Endothelial cell of umbilical vein (primary cell): ENCODE measurements around the gene CD300C. TPM values are rescaled to one million over a fixed set of nuclear protein-coding genes. Genes with fewer than 3 reads are reported as not detected.

ENCODE experiments used
- BruUV-seq: library from RNA; stranded (reverse); fragments of 400-500 nt; replicated peaks from 2 replicates; lab custom pipeline; 2021; lab: Mats Ljungman, UMichigan
- CTCF ChIA-PET: fragments of 300-600, 350-600 bp; sonication (Branson Sonifier 250); formaldehyde crosslinking; loops from one replicate; lab custom pipeline; 2021; ENCODE audit warnings: antibody characterized with exemption, inconsistent platforms; lab: Charles Lee
- POLR2A ChIA-PET: fragments of 300-600, 350-600 bp; sonication (Branson Sonifier 250); formaldehyde crosslinking; loops from one replicate; lab custom pipeline; 2021; ENCODE audit warnings: antibody characterized with exemption, inconsistent platforms; lab: Charles Lee
- DNase-seq: peaks from one replicate; pipeline ENCODE4 v3.0.0-alpha.2; 2011; ENCODE audit warnings: low read depth, low spot score
- FAIRE-seq: peaks from 2 replicates; lab custom pipeline; 2011; peaks lifted over from hg19 to GRCh38; lab: Jason Lieb, UNC
- H2AFZ ChIP-seq: 2 replicates; pipeline ENCODE4 v1.6.0; 2012; ENCODE audit warnings: low read depth, low read length, control low read depth, inconsistent platforms
- H3K27ac ChIP-seq: 2 replicates; pipeline ENCODE4 v1.5.1; 2011; ENCODE audit warnings: low read depth, mild to moderate bottlenecking, control low read depth, low read length, moderate library complexity; ENCODE audit not compliant: insufficient read depth
- H3K27me3 ChIP-seq, 2 experiments: 2 replicates each; pipeline versions ENCODE4 v1.6.0 to v1.6.1; 2011; ENCODE audit warnings: low read length in 2 of 2, mixed read lengths in 1 of 2; ENCODE audit not compliant: control insufficient read depth in 2 of 2, insufficient read depth in 2 of 2
- H3K36me3 ChIP-seq, 2 experiments: 2 replicates in 1 of 2; 3 replicates in 1 of 2; pipeline ENCODE4 v1.5.1; 2011; ENCODE audit warnings: low read length in 2 of 2, mild to moderate bottlenecking in 1 of 2, moderate library complexity in 1 of 2; ENCODE audit not compliant: control insufficient read depth in 2 of 2, insufficient read depth in 2 of 2; ENCODE audit errors: extremely low read depth in 1 of 2
- H3K4me1 ChIP-seq: 3 replicates; pipeline ENCODE4 v1.5.1; 2011; ENCODE audit warnings: mild to moderate bottlenecking, low read length; ENCODE audit not compliant: control insufficient read depth, insufficient read depth; ENCODE audit errors: extremely low read depth
- H3K4me2 ChIP-seq: 2 replicates; pipeline ENCODE4 v1.6.1; 2011; ENCODE audit warnings: low read length, control low read depth, mixed read lengths; ENCODE audit not compliant: insufficient read depth
- H3K4me3 ChIP-seq, 3 experiments: fragments of 200-600 bp in 1 of 3; sonication (generic), shearing (Covaris generic) in 1 of 3; replicated peaks in 1 of 3; 2 replicates each; pipeline ENCODE4 v1.5.1; 2011 to 2016; ENCODE audit warnings: control low read depth in 3 of 3, low read length in 3 of 3, mild to moderate bottlenecking in 2 of 3, inconsistent platforms in 1 of 3, low read depth in 1 of 3, moderate library complexity in 1 of 3; ENCODE audit not compliant: insufficient read depth in 1 of 3
- H3K79me2 ChIP-seq: 2 replicates; pipeline ENCODE4 v1.6.0; 2012; ENCODE audit warnings: low read length, inconsistent platforms; ENCODE audit not compliant: control insufficient read depth, insufficient read depth
- H3K9ac ChIP-seq: replicated peaks from 2 replicates; pipeline ENCODE3; 2011; ENCODE audit warnings: low read length, control low read depth; ENCODE audit not compliant: insufficient read depth; ENCODE audit errors: extremely low read depth
- H3K9me1 ChIP-seq: replicated peaks from 3 replicates; pipeline ENCODE4 v1.6.0; 2011; ENCODE audit warnings: mild to moderate bottlenecking, low read length; ENCODE audit not compliant: control insufficient read depth, insufficient read depth; ENCODE audit errors: extremely low read depth
- H3K9me3 ChIP-seq: replicated peaks from 2 replicates; pipeline ENCODE4 v1.5.1; 2012; ENCODE audit warnings: low read length, inconsistent platforms; ENCODE audit not compliant: control insufficient read depth, insufficient read depth
- H4K20me1 ChIP-seq: replicated peaks from 2 replicates; pipeline ENCODE3; 2011; ENCODE audit warnings: mild to moderate bottlenecking, low read length; ENCODE audit not compliant: control insufficient read depth, insufficient read depth; ENCODE audit errors: extremely low read depth
- CTCF ChIP-seq, 2 donors: IDR thresholded peaks; 1 replicate in 1 of 2; 2 replicates in 1 of 2; pipeline ENCODE4 v1.5.1; 2011; ENCODE audit warnings: low read length in 2 of 2, mild to moderate bottlenecking in 2 of 2, moderate library complexity in 2 of 2, control low read depth in 1 of 2, inconsistent platforms in 1 of 2, low read depth in 1 of 2; ENCODE audit not compliant: insufficient read depth in 1 of 2; ENCODE audit errors: extremely low read depth in 1 of 2
- EZH2 ChIP-seq: IDR thresholded peaks from 2 replicates; pipeline ENCODE4 v1.6.1; 2012; ENCODE audit warnings: borderline replicate concordance, low read depth, mild to moderate bottlenecking, moderate library complexity, low read length, inconsistent platforms; ENCODE audit not compliant: severe bottlenecking
- FOS ChIP-seq: IDR thresholded peaks from 2 replicates; pipeline ENCODE4 v1.6.1; 2011; ENCODE audit warnings: mild to moderate bottlenecking, low read length, moderate library complexity, borderline replicate concordance; ENCODE audit not compliant: insufficient read depth
- GATA2 ChIP-seq: IDR thresholded peaks from 2 replicates; pipeline ENCODE4 v1.7.0; 2011; ENCODE audit warnings: low read depth, mild to moderate bottlenecking, moderate library complexity, mixed read lengths, low read length; ENCODE audit not compliant: insufficient read length, insufficient read depth
- JUN ChIP-seq: IDR thresholded peaks from 2 replicates; pipeline ENCODE4 v1.6.1; 2011; ENCODE audit warnings: borderline replicate concordance, low read depth; ENCODE audit not compliant: insufficient read length, insufficient read depth
- MAX ChIP-seq: IDR thresholded peaks from 2 replicates; pipeline ENCODE4 v1.6.1; 2011; ENCODE audit not compliant: insufficient read depth, insufficient read length
- MYC ChIP-seq: IDR thresholded peaks from one replicate; pipeline ENCODE4 v1.6.1; 2011; ENCODE audit warnings: mild to moderate bottlenecking, low read depth, low read length
- POLR2A ChIP-seq: IDR thresholded peaks from 2 replicates; pipeline ENCODE4 v1.6.1; 2012; ENCODE audit warnings: low read depth, mild to moderate bottlenecking, control low read depth, low read length
- POLR2AphosphoS5 ChIP-seq: IDR thresholded peaks from 2 replicates; pipeline ENCODE4 v1.6.1; 2012; ENCODE audit warnings: low read depth, mild to moderate bottlenecking, control low read depth, low read length, moderate library complexity; ENCODE audit not compliant: insufficient read depth
- dilution Hi-C: fragments of 300-500 bp; cut with MboI; formaldehyde crosslinking; loops from one replicate; pipeline ENCODE4 v1.15.0; 2019; ENCODE audit warnings: low sequenced_read_pairs; ENCODE audit not compliant: extremely low pct_ligation_motif_present
- intact Hi-C: fragments of 100-400 bp; cut with micrococcal nuclease; formaldehyde crosslinking; loops from one replicate; pipeline ENCODE4 v1.10.0; 2022
- polyA plus RNA-seq, 4 experiments: library from polyadenylated mRNA; depleted of rRNA in 3 of 4; stranded (reverse) in 3 of 4; unstranded in 1 of 4; fragments of >200 nt; gene quantifications; 2 replicates each; pipeline versions ENCODE4 v1.2.1 to v1.2.3, GENCODE V29; 2011 to 2012; ENCODE audit warnings: missing spikeins in 1 of 4
- total RNA-seq: library from RNA; stranded (reverse); gene quantifications from 2 replicates; pipeline ENCODE4 v1.2.3, GENCODE V29; 2021

Gene CD300C
- total and polyA plus RNA-seq, 2 donors (not counting 3 experiments of a cell fraction or from before 2014, with no cell fraction given): not detected

- intact Hi-C loops: no loop called here
- Histone ChIP-seq H3K4me3 (no peak overlapping the region), H2AFZ (no peak overlapping the region), H3K36me3 (no peaks in the 10 kb centered on the region), H3K4me1 (no peaks in the 10 kb centered on the region), H3K4me2 (no peak overlapping the region), H4K20me1 (no peaks in the 10 kb centered on the region), H3K27ac (no peak overlapping the region), H3K9me3 (no peaks in the 10 kb centered on the region), H3K9me1 (no peaks in the 10 kb centered on the region), H3K79me2 (no peaks in the 10 kb centered on the region), H3K9ac (no peak overlapping the region), H3K27me3 (no peaks in the 10 kb centered on the region)
- dilution Hi-C loops: no loop called here
- no peak for DNase-seq
- TF ChIP-seq POLR2AphosphoS5 (no peak), MAX (no peak), MYC (no peak), CTCF (IDR thresholded peaks at IDR 0.05; ENCODE audit: extremely low read depth in 1 of 2, insufficient read depth in 1 of 2, low read depth in 1 of 2, low read length in 2 of 2) (no peak), POLR2A (no peak), EZH2 (no peak), JUN (no peak), GATA2 (no peak), FOS (no peak)
- ChIA-PET POLR2A (no interaction called here), CTCF (no interaction called here)
- no peak for FAIRE-seq
- no TSS peak for BruUV-seq
These were observed 22.4 kb upstream of the CD300C start for GRCh38 chr17:74568106-74568873.
